Activated naive CD4-positive, alpha-beta T cell treated with anti-CD3 and anti-CD28 coated beads, Interleukin-2, amount 50 U/mL, for 24 hours (primary cell): ENCODE measurements around the gene PSMB3.
"Not testable (repeated sequence)": the region's sequence is repeated elsewhere in the genome, so short reads cannot be mapped to it uniquely, and the experiment has no call there.

Experiments used
- H3K27ac Mint-ChIP-seq: one replicate; pipeline ENCODE4 v1.8.0; 2021; ENCODE audit warnings: mild to moderate bottlenecking, mixed read lengths
- H3K27me3 Mint-ChIP-seq: one replicate; pipeline ENCODE4 v1.8.0; 2021; ENCODE audit warnings: mixed read lengths
- H3K36me3 Mint-ChIP-seq: one replicate; pipeline ENCODE4 v1.8.0; 2021; ENCODE audit warnings: mixed read lengths
- H3K4me1 Mint-ChIP-seq: one replicate; pipeline ENCODE4 v1.8.0; 2021; ENCODE audit warnings: mixed read lengths
- H3K4me3 Mint-ChIP-seq: one replicate; pipeline ENCODE4 v1.8.0; 2021; ENCODE audit warnings: mild to moderate bottlenecking, mixed read lengths
- H3K9me3 Mint-ChIP-seq: one replicate; pipeline ENCODE4 v1.8.0; 2021; ENCODE audit warnings: mixed read lengths

The PSMB3 gene

DNA sequence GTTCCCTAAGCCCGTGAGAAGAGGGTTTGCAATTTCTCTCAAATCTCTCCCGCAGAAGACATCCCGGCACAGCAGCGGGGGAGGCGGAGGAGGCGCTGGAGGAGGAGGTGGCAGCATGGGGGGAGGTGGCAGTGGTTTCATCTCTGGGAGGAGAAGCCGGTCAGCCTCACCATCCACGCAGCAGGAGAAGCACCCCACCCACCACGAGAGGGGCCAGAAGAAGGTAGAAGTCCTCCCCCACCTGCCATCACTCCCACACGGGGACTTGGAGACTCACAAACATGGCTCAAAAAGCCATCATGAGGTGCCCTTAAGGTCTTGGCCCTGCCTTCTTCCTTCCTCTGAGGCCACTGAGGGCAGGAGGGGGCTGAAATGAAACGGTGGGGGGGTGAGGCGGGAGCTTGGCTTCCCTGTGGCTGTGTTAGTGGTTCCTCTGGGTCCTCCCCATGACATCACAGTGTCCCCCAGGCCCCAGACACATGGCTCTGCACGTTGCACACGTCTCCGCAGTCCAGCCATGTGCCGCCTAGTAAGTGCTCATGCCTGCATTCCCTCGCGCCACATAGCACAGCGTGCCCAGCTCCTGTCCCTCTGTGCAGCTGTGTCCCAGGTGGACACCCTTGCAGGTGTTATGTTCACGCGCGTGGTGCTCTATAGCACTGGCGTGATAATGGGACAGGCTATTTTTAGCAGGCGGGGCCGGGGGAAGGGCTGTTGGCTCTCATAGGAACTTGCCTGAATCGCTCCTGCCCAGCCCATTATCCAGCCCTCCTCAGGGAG is 40.6 kb upstream of the PSMB3 start:
- peak overlapping the region; percentile 70 for H3K27ac Mint-ChIP-seq
- H3K9me3 Mint-ChIP-seq = no peaks in the 10 kb centered on the region
- peaks cover 21% of the 10 kb centered on the region for H3K36me3 Mint-ChIP-seq
- H3K4me3 Mint-ChIP-seq = no peak overlapping the region
- H3K27me3 Mint-ChIP-seq = no peaks in the 10 kb centered on the region
- H3K4me1 Mint-ChIP-seq = peaks cover 73% of the 10 kb centered on the region

DNA sequence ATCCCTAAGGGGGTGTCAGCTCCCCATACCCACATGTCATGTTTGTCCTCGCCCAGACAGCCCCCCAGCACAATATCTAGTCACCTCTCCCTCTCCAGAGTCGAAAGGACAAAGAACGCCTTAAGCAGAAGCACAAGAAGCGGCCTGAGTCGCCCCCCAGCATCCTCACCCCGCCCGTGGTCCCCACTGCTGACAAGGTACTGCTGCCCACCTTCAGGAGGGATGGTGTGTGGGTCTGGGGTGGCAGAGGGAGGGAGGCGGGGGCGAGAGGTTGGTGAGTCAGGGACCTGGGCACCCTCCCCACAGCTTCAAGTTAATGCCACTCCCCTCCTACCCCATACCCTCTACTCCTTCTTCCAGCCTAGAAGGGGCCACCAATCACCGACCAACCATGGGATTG is 39.9 kb upstream of the PSMB3 start:
- Mint-ChIP-seq H3K9me3 (no peaks in the 10 kb centered on the region), H3K27me3 (no peaks in the 10 kb centered on the region), H3K4me3 (no peak overlapping the region), H3K36me3 (peaks cover 17% of the 10 kb centered on the region), H3K27ac (peak overlapping the region; percentile 70), H3K4me1 (peaks cover 71% of the 10 kb centered on the region)

DNA sequence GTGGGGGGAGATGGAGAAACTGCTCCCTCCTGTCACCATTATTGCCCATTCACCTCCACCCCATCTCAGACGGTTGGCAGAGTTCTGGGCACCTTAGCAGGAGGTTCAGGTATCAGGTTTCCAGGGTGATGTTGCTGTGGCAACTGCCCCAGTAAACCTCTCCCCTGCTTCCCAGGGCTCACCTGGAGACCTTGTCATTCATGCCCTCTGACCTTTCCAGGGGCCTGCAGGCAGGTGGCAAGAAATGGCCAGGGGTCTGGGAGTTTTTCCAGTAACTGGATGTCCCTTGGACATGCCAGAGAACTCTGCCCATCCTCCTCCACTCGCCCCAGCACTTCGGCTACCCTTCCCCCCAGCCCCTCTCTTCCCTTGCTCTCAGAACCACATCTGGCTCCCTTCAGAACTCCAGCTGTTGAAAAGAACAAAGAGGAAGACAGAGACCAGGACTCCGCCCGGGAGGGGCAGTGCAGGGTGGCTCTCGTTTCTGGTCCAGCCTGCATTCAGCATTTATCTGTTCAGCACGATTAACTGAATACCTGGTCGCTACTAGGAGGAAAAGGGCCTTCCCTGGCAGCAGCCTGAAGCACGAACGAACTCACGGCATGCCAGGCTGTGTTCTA is 39.0 kb upstream of the PSMB3 start:
- Mint-ChIP-seq H3K36me3 (peaks cover 15% of the 10 kb centered on the region), H3K4me1 (peaks cover 70% of the 10 kb centered on the region), H3K9me3 (no peaks in the 10 kb centered on the region), H3K27me3 (no peaks in the 10 kb centered on the region), H3K27ac (peak overlapping the region; percentile 51), H3K4me3 (no peak overlapping the region)

DNA sequence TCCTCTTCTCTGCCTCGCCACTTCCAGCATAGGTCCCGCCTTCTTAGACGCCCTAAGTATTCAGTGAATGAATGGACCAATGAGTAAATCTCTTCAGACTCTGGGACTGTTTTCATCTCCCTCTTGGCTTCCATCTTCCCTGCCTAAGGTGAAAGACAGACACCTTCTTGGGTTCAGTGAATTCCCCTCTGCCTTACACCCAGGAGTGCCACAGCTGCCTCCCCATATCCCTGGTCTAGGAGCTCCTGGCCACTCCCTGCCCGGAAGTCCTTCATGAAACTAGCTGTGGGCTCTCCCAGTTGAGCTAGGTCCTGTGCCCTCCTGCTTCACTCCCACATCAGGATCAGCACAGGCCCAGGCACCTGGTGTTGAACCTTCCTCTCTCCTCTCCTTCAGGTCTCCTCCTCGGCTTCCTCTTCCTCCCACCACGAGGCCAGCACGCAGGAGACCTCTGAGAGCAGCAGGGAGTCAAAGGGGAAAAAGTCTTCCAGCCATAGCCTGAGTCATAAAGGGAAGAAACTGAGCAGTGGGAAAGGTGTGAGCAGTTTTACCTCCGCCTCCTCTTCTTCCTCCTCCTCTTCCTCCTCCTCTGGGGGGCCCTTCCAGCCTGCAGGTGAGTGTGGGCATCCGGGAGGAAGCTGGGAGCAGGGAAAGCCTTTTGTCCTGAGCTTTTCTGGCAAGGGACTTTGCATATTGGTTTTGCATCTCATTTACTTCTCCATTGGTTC is 37.2 kb upstream of the PSMB3 start:
- Mint-ChIP-seq H3K4me1 (peaks cover 59% of the 10 kb centered on the region), H3K4me3 (peak overlapping the region; percentile 45), H3K9me3 (no peaks in the 10 kb centered on the region), H3K27me3 (no peaks in the 10 kb centered on the region), H3K27ac (peak overlapping the region; percentile 85), H3K36me3 (peaks cover 14% of the 10 kb centered on the region)

DNA sequence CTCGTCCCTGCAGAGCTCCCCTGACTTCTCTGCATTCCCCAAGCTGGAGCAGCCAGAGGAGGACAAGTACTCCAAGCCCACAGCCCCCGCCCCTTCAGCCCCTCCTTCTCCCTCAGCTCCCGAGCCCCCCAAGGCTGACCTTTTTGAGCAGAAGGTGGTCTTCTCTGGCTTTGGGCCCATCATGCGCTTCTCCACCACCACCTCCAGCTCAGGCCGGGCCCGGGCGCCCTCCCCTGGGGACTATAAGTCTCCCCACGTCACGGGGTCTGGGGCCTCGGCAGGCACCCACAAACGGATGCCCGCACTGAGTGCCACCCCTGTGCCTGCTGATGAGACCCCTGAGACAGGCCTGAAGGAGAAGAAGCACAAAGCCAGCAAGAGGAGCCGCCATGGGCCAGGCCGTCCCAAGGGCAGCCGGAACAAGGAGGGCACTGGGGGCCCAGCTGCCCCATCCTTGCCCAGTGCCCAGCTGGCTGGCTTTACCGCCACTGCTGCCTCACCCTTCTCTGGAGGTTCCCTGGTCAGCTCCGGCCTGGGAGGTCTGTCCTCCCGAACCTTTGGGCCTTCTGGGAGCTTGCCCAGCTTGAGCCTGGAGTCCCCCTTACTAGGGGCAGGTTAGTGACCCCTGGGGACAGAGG is 36.1 kb upstream of the PSMB3 start:
- Mint-ChIP-seq H3K4me3 (no peak overlapping the region), H3K9me3 (no peaks in the 10 kb centered on the region), H3K27me3 (no peaks in the 10 kb centered on the region), H3K36me3 (peaks cover 16% of the 10 kb centered on the region), H3K27ac (no peak overlapping the region), H3K4me1 (peaks cover 59% of the 10 kb centered on the region)

DNA sequence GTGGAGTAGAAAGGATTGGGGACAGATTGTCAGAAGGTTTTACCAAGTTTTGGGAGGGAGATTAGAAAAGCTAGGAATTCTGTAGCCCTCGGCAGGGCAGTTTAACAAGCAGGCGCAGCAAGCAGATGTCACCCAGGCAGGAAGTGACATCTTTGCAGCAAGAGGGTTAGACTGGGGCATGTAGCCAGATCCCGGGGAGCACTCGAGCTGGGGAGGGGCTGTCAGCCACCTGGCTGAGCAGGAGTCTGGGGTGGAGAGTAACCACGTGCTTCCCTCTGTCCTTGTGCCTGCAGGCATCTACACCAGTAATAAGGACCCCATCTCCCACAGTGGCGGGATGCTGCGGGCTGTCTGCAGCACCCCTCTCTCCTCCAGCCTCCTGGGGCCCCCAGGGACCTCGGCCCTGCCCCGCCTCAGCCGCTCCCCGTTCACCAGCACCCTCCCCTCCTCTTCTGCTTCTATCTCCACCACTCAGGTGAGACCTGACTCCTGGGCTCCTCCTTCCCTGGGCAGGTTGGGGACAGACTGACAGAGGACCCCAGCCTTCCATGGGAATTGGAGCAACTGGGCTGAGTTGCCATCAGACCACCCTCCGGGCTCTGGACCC is 35.3 kb upstream of the PSMB3 start:
- Mint-ChIP-seq H3K4me3 (no peak overlapping the region), H3K9me3 (no peaks in the 10 kb centered on the region), H3K27me3 (no peaks in the 10 kb centered on the region), H3K36me3 (peaks cover 16% of the 10 kb centered on the region), H3K27ac (peak overlapping the region; percentile 84), H3K4me1 (peaks cover 54% of the 10 kb centered on the region)

DNA sequence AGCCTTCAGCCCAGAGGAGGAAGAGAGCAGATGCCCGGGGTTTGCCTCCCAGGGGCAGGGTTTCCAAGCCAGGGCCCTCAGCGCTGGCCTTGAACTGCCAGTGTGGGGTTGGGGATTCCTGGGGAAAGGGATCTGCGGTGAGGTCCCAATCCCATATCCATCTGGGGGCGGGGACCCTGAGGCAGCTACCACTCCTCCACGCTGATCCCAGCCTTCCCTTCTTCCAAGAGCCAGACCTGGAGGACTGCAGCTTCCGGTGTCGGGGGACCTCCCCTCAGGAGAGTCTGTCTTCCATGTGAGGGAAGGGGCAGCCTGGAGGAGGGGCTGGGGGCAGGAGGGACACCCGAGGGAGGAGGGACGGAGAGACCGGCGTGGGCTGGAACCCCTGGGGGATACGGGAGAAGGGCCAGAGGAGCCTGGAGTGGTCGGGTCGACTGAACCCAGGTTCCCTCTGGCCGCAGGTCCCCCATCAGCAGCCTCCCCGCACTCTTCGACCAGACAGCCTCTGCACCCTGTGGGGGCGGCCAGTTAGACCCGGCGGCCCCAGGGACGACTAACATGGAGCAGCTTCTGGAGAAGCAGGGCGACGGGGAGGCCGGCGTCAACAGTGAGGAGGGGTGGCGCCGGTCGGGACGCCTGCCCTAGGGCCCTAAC is 33.1 kb upstream of the PSMB3 start:
- Mint-ChIP-seq H3K27me3 (no peaks in the 10 kb centered on the region), H3K9me3 (no peaks in the 10 kb centered on the region), H3K4me3 (no peak overlapping the region), H3K27ac (peak overlapping the region; percentile 41), H3K4me1 (peaks cover 54% of the 10 kb centered on the region), H3K36me3 (peaks cover 18% of the 10 kb centered on the region)

DNA sequence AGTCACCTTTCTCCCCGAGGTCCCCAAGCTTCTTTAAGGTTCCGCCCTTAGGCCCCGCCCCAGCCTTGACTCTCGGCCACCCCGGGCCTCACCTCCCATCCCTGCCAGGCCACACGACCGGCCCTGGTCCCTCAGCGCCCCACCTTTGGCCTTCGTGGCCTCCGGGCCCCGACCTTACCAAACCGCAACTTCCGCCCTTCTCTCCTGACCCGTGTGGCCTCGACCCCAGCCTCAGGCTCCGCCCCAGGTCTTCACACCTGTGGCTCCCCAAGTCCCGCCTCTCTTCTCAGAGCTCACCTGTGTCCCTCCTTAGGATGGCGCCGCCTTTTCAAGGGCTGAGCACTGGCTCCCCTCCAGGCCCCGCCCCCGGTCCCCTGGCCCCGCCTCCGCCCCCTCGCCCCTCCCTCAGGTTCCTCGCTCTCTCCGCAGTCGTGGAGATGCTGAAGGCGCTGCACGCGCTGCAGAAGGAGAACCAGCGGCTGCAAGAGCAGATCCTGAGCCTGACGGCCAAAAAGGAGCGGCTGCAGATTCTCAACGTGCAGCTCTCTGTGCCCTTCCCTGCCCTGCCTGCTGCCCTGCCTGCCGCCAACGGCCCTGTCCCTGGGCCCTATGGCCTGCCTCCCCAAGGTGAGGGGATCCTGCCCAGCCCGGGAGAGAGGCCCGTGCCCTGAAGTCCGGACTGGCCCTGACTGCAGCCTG is 32.4 kb upstream of the PSMB3 start:
- no peak overlapping the region for H3K27ac Mint-ChIP-seq
- H3K27me3 Mint-ChIP-seq = no peaks in the 10 kb centered on the region
- H3K36me3 Mint-ChIP-seq = peaks cover 14% of the 10 kb centered on the region
- no peak overlapping the region for H3K4me3 Mint-ChIP-seq
- peaks cover 54% of the 10 kb centered on the region for H3K4me1 Mint-ChIP-seq
- H3K9me3 Mint-ChIP-seq = no peaks in the 10 kb centered on the region

DNA sequence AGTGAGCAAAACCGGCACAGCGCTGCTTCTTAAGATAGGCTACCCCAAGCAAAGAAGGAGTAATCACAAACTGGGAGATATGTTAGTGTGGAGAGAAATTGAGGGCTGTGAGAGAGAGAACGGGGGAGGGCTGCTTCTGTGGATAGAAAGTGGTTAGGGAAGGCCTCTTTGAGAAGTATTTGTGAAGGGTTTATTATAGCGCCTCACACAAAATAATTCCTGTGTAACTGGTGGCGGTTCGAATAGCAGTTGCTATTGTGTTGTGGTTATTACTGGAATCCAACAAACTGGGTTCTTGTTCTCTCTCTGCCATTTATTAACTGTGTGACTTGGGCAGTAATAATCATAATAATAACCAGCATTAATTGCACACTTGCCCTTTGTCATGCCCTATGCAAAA is 31.6 kb upstream of the PSMB3 start:
- H3K36me3 Mint-ChIP-seq = peaks cover 14% of the 10 kb centered on the region
- H3K4me1 Mint-ChIP-seq = peaks cover 54% of the 10 kb centered on the region
- H3K4me3 Mint-ChIP-seq = no peak overlapping the region
- peak overlapping the region; percentile 49 for H3K27ac Mint-ChIP-seq
- no peaks in the 10 kb centered on the region for H3K27me3 Mint-ChIP-seq
- H3K9me3 Mint-ChIP-seq = no peaks in the 10 kb centered on the region

DNA sequence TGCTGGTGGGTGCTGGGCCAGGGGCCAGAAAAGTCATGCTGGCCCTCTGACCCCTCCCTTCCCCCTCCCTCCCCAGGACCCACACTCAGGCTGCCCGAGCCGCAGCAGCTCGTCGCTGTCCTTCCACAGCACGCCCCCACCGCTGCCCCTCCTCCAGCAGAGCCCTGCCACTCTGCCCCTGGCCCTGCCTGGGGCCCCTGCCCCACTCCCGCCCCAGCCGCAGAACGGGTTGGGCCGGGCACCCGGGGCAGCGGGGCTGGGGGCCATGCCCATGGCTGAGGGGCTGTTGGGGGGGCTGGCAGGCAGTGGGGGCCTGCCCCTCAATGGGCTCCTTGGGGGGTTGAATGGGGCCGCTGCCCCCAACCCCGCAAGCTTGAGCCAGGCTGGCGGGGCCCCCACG is 30.7 kb upstream of the PSMB3 start:
- Mint-ChIP-seq H3K27me3 (no peaks in the 10 kb centered on the region), H3K4me3 (no peak overlapping the region), H3K9me3 (no peaks in the 10 kb centered on the region), H3K36me3 (peaks cover 14% of the 10 kb centered on the region), H3K4me1 (peaks cover 58% of the 10 kb centered on the region), H3K27ac (no peak overlapping the region)

DNA sequence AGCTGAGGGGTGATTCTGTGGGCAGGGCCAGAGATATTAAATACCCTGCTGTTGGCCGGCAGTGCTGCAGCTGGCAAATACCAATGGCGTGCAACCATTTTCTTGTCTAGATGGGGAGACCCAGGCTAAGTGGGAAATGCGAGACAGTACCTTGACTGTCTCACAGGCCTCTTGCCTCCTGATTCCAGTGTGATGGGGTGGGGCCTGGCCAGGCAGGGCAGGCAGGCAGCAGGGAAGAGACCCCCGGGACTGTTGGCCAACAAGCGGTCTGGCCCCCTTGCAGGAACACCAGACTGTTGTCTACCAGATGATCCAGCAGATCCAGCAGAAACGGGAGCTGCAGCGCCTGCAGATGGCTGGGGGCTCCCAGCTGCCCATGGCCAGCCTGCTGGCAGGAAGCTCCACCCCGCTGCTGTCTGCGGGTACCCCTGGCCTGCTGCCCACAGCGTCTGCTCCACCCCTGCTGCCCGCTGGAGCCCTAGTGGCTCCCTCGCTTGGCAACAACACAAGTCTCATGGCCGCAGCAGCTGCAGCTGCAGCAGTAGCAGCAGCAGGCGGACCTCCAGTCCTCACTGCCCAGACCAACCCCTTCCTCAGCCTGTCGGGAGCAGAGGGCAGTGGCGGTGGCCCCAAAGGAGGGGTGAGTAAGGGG is 28.1 kb upstream of the PSMB3 start:
- H3K36me3 Mint-ChIP-seq = peaks cover 8% of the 10 kb centered on the region
- H3K4me3 Mint-ChIP-seq = peak overlapping the region; percentile 47
- no peaks in the 10 kb centered on the region for H3K27me3 Mint-ChIP-seq
- no peak overlapping the region for H3K27ac Mint-ChIP-seq
- no peaks in the 10 kb centered on the region for H3K9me3 Mint-ChIP-seq
- peaks cover 66% of the 10 kb centered on the region for H3K4me1 Mint-ChIP-seq

DNA sequence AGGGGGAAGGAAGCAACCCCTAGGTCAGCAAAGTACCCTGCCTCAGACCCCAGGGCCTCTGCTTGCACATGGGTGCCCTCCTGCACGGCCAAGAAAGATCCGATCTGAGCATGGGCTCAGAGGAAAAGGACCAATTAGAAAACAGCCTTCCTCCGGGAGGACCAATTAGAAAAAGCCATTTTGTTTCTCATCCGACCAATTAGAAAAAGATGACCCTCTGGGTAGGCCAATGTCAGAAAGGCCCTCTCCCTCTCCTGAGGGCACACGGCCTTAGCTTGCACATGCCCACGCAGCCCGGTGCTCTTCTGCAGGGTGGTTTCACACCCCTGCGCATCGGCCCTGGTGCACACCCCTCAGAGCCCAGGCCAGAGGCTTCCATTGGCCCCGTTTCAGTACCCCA is 27.5 kb upstream of the PSMB3 start:
- peak overlapping the region; percentile 74 for H3K27ac Mint-ChIP-seq
- H3K9me3 Mint-ChIP-seq = no peaks in the 10 kb centered on the region
- H3K27me3 Mint-ChIP-seq = no peaks in the 10 kb centered on the region
- H3K36me3 Mint-ChIP-seq = peaks cover 8% of the 10 kb centered on the region
- peaks cover 68% of the 10 kb centered on the region for H3K4me1 Mint-ChIP-seq
- peak overlapping the region; percentile 11 for H3K4me3 Mint-ChIP-seq

DNA sequence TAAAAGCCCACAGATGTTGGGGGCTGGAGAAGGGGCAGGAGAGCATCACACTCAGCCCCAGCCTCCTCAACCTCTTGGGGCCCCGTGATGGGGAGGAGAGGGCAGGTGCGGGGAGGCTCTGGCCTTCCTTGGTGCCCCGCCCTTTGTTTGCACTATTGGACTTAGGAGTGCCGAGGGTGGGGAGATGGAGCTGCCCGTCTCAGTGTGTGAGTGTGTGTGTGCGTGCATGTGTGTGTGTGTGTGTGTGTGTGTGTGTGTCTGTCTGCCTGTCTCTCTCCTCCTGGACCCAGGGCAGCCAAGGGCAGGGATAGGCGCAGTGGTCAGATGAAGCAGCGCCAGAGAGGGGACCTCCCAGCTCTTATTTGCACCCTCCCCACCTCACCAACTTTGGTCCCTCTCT is 26.4 kb upstream of the PSMB3 start:
- peak overlapping the region; percentile 42 for H3K4me3 Mint-ChIP-seq
- H3K4me1 Mint-ChIP-seq = peaks cover 68% of the 10 kb centered on the region
- not testable (repeated sequence) for H3K27ac Mint-ChIP-seq, H3K9me3 Mint-ChIP-seq, H3K27me3 Mint-ChIP-seq, H3K36me3 Mint-ChIP-seq

DNA sequence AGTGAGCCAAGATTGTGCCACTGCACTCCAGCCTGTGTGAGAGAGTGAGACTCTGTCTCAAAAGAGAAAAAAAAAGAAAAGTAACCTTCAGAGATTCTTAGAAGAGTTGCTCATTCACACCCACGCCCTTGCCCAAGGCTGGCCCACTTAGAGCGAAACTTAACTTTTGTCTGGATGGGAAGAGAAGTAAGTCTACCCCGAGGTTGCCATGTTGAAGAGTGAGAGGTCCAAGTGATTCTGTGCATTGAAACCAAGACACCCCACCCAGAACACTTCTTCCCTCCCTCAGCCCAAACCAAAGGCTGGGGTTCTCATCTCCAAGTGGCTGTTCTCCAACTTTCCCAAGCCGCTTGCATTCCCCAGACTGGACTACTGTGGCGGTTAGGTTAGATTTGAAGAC is 24.8 kb upstream of the PSMB3 start:
- Mint-ChIP-seq H3K4me1 (peaks cover 75% of the 10 kb centered on the region), H3K27me3 (no peaks in the 10 kb centered on the region), H3K36me3 (peaks cover 3% of the 10 kb centered on the region)

More for the DNA sequence above, 24.8 kb upstream of the PSMB3 start:
- H3K4me3 Mint-ChIP-seq = peak overlapping the region; percentile 76
- H3K9me3 Mint-ChIP-seq = no peaks in the 10 kb centered on the region
- H3K27ac Mint-ChIP-seq = peak overlapping the region; percentile 94
